Fibroblast of lung (primary cell): ENCODE data around the gene CAST. TPM values are rescaled to one million over a fixed set of nuclear protein-coding genes. Genes with fewer than 3 reads are reported as not detected.

Experiments
- DNase-seq, 2 donors: peaks; one replicate each; pipeline versions ENCODE4 v3.0.0 to v3.0.0-alpha.2; 2010; ENCODE audit warnings: low read depth in 2 of 2
- H2AFZ ChIP-seq: 2 replicates; pipeline ENCODE4 v1.5.1; 2012; ENCODE audit warnings: low read length, control low read depth, inconsistent platforms
- H3K27ac ChIP-seq: 2 replicates; pipeline ENCODE4 v1.5.1; 2011; ENCODE audit warnings: low read length, control low read depth; ENCODE audit not compliant: insufficient read depth
- H3K27me3 ChIP-seq: 2 replicates; pipeline ENCODE4 v1.5.1; 2011; ENCODE audit warnings: mild to moderate bottlenecking, low read length; ENCODE audit not compliant: control insufficient read depth, insufficient read depth
- H3K36me3 ChIP-seq: 2 replicates; pipeline ENCODE4 v1.5.1; 2011; ENCODE audit warnings: low read length; ENCODE audit not compliant: control insufficient read depth, insufficient read depth
- H3K4me1 ChIP-seq: 2 replicates; pipeline ENCODE4 v1.5.1; 2011; ENCODE audit warnings: low read length; ENCODE audit not compliant: control insufficient read depth, insufficient read depth; ENCODE audit errors: extremely low read depth
- H3K4me2 ChIP-seq: 2 replicates; pipeline ENCODE4 v1.5.1; 2011; ENCODE audit warnings: low read length, control low read depth; ENCODE audit not compliant: insufficient read depth; ENCODE audit errors: extremely low read depth
- H3K4me3 ChIP-seq, 4 experiments: fragments of 200-600 bp in 1 of 4; sonication (generic) in 1 of 4; replicated peaks in 1 of 4; 2 replicates each; pipeline ENCODE4 v1.5.1; 2011 to 2016; ENCODE audit warnings: low read length in 4 of 4, low read depth in 3 of 4, mild to moderate bottlenecking in 3 of 4, control low read depth in 2 of 4, inconsistent platforms in 1 of 4, mixed read lengths in 1 of 4; ENCODE audit not compliant: insufficient read depth in 1 of 4; ENCODE audit errors: control extremely low read depth in 1 of 4
- H3K79me2 ChIP-seq: 2 replicates; pipeline ENCODE4 v1.5.1; 2012; ENCODE audit warnings: mild to moderate bottlenecking, low read length, inconsistent platforms; ENCODE audit not compliant: control insufficient read depth, insufficient read depth
- H3K9ac ChIP-seq: 2 replicates; pipeline ENCODE4 v1.5.1; 2011; ENCODE audit warnings: mild to moderate bottlenecking, low read length, control low read depth; ENCODE audit not compliant: insufficient read depth
- H3K9me3 ChIP-seq: 2 replicates; pipeline ENCODE4 v1.5.1; 2012; ENCODE audit warnings: low read depth, low read length; ENCODE audit not compliant: control insufficient read depth, insufficient read depth
- H4K20me1 ChIP-seq: 2 replicates; pipeline ENCODE4 v1.5.1; 2011; ENCODE audit warnings: low read length; ENCODE audit not compliant: control insufficient read depth, insufficient read depth; ENCODE audit errors: extremely low read depth
- CTCF ChIP-seq, 2 donors: IDR thresholded peaks in 1 of 2; conservative IDR thresholded peaks in 1 of 2; 1 replicate in 1 of 2; 2 replicates in 1 of 2; pipeline ENCODE4 v1.5.1; 2011 to 2012; ENCODE audit warnings: low read length in 2 of 2, control low read depth in 1 of 2, inconsistent platforms in 1 of 2, low read depth in 1 of 2, mild to moderate bottlenecking in 1 of 2
- EZH2 ChIP-seq: IDR thresholded peaks from 2 replicates; pipeline ENCODE4 v1.5.1; 2012; ENCODE audit warnings: low read length, control low read depth, mild to moderate bottlenecking; ENCODE audit errors: missing control alignments
- polyA plus RNA-seq, 2 donors: library from polyadenylated mRNA; depleted of rRNA in 1 of 2; stranded (reverse) in 1 of 2; unstranded in 1 of 2; fragments of >200 nt; gene quantifications; 2 replicates each; pipeline ENCODE4 v1.2.1, GENCODE V29; 2011 to 2012; ENCODE audit warnings: missing spikeins in 1 of 2
- total RNA-seq: library from RNA; depleted of rRNA; stranded (reverse); fragments of >200 nt; gene quantifications from 2 replicates; pipeline ENCODE4 v1.2.1, GENCODE V29; 2014

Gene CAST
- total and polyA plus RNA-seq, 2 donors (not counting 1 experiment from before 2014, with no cell fraction given): 203 to 378 TPM

- H3K9me3 ChIP-seq: no peaks in the 10 kb centered on the region
- peaks cover 22% of the 10 kb centered on the region for H3K36me3 ChIP-seq
- no peaks in the 10 kb centered on the region for H3K27me3 ChIP-seq
- H3K4me1 ChIP-seq: no peaks in the 10 kb centered on the region
- H3K4me2 ChIP-seq: no peak overlapping the region
- no peak overlapping the region for H2AFZ ChIP-seq
- TF ChIP-seq CTCF (conservative IDR thresholded peaks at IDR 0.05 in 1 of 2, IDR thresholded peaks at IDR 0.05 in 1 of 2; ENCODE audit: low read depth in 1 of 2, low read length in 2 of 2) (no peak), EZH2 (no peak)
- H3K9ac ChIP-seq: no peak overlapping the region
- no peak overlapping the region for H3K4me3 ChIP-seq
- H3K79me2 ChIP-seq: no peaks in the 10 kb centered on the region
- H4K20me1 ChIP-seq: no peaks in the 10 kb centered on the region
- no peak overlapping the region for H3K27ac ChIP-seq
- DNase-seq: peak in 1 of 2 donors; percentile 11
These were observed 83.8 kb downstream of the CAST start for GRCh38 chr5:96745844-96746531.

GRCh38 chr5:96747720-96748119, 85.5 kb downstream of the CAST start:
- Histone ChIP-seq H2AFZ (no peak overlapping the region), H3K9ac (no peak overlapping the region), H4K20me1 (no peaks in the 10 kb centered on the region), H3K27ac (no peak overlapping the region), H3K36me3 (peaks cover 20% of the 10 kb centered on the region), H3K4me2 (no peak overlapping the region), H3K27me3 (no peaks in the 10 kb centered on the region), H3K4me1 (no peaks in the 10 kb centered on the region), H3K4me3 (no peak overlapping the region), H3K9me3 (no peaks in the 10 kb centered on the region), H3K79me2 (no peaks in the 10 kb centered on the region)
- no peak for DNase-seq
- no peak for TF ChIP-seq CTCF (conservative IDR thresholded peaks at IDR 0.05 in 1 of 2, IDR thresholded peaks at IDR 0.05 in 1 of 2; ENCODE audit: low read depth in 1 of 2, low read length in 2 of 2)
- TF ChIP-seq EZH2: no peak

- no peaks in the 10 kb centered on the region for H3K27me3 ChIP-seq
- H4K20me1 ChIP-seq: no peaks in the 10 kb centered on the region
- no peak overlapping the region for H3K4me2 ChIP-seq
- TF ChIP-seq EZH2 (no peak), CTCF (conservative IDR thresholded peaks at IDR 0.05 in 1 of 2, IDR thresholded peaks at IDR 0.05 in 1 of 2; ENCODE audit: low read depth in 1 of 2, low read length in 2 of 2) (no peak)
- DNase-seq: no peak
- no peak overlapping the region for H2AFZ ChIP-seq
- no peak overlapping the region for H3K27ac ChIP-seq
- H3K9me3 ChIP-seq: no peaks in the 10 kb centered on the region
- no peak overlapping the region for H3K9ac ChIP-seq
- H3K36me3 ChIP-seq: peaks cover 20% of the 10 kb centered on the region
- no peak overlapping the region for H3K4me3 ChIP-seq
- no peaks in the 10 kb centered on the region for H3K79me2 ChIP-seq
- no peaks in the 10 kb centered on the region for H3K4me1 ChIP-seq
These were observed 88.1 kb downstream of the CAST start for GRCh38 chr5:96750110-96750822.
